K562 (cell line): Measurements from ENCODE around the gene NFKBIB. TPM values are rescaled to one million over a fixed set of nuclear protein-coding genes. Genes with fewer than 3 reads are reported as not detected.
A peak's percentile ranks its signal among the peaks of the same experiment; 100 is the strongest.

Experiments
- ARHGAP35 ChIP-seq: fragments of 450-650 bp; IDR thresholded peaks from 2 replicates; pipeline ENCODE4 v1.6.1; 2018; ENCODE audit not compliant: partially characterized antibody
- ARID2 ChIP-seq: fragments of 450-650 bp; IDR thresholded peaks from 2 replicates; pipeline ENCODE4 v1.6.1; 2017; ENCODE audit warnings: antibody characterized with exemption, mild to moderate bottlenecking
- ATF1 ChIP-seq, 2 experiments: fragments of 450-650 bp in 1 of 2; IDR thresholded peaks; 2 replicates each; pipeline ENCODE4 v1.6.1; 2016; ENCODE audit warnings: missing compliant biosample characterization in 1 of 2, missing genetic modification characterization in 1 of 2
- CBX3 ChIP-seq, 2 experiments: IDR thresholded peaks; 1 replicate in 1 of 2; 2 replicates in 1 of 2; pipeline ENCODE4 v1.6.1; 2012; ENCODE audit warnings: inconsistent platforms in 2 of 2, low read length in 2 of 2, borderline replicate concordance in 1 of 2, control low read depth in 1 of 2
- E2F5 ChIP-seq: sonication (generic); formaldehyde crosslinking; IDR thresholded peaks from 2 replicates; pipeline ENCODE4 v1.8.0; 2022; ENCODE audit warnings: mild to moderate bottlenecking, missing genetic modification reagents
- FIP1L1 ChIP-seq: fragments of 200-400 bp; formaldehyde crosslinking; IDR thresholded peaks from 2 replicates; pipeline ENCODE4 v1.6.1; 2018; ENCODE audit warnings: mild to moderate bottlenecking, low read depth, low read length; ENCODE audit not compliant: poor library complexity, severe bottlenecking
- FOXK1 ChIP-seq: sonication (generic); formaldehyde crosslinking; IDR thresholded peaks from 2 replicates; pipeline ENCODE4 v1.8.0; 2022; ENCODE audit warnings: missing genetic modification reagents, mild to moderate bottlenecking, borderline replicate concordance
- HDGF ChIP-seq: fragments of 450-650 bp; IDR thresholded peaks from 2 replicates; pipeline ENCODE4 v1.6.1; 2016
- NRF1 ChIP-seq, 2 experiments: fragments of 450-650 bp; IDR thresholded peaks in 1 of 2; conservative IDR thresholded peaks in 1 of 2; 2 replicates each; pipeline ENCODE4 v1.6.1; 2014; ENCODE audit warnings: mild to moderate bottlenecking in 2 of 2
- SMARCE1 ChIP-seq: fragments of 450-650 bp; IDR thresholded peaks from 2 replicates; pipeline ENCODE4 v1.7.1; 2016; ENCODE audit warnings: mild to moderate bottlenecking
- SRSF3 ChIP-seq: fragments of 200-400 bp; formaldehyde crosslinking; IDR thresholded peaks from 2 replicates; pipeline ENCODE4 v1.6.1; 2016; ENCODE audit warnings: mild to moderate bottlenecking, low read length, moderate library complexity; ENCODE audit not compliant: insufficient read depth
- TCFL5 ChIP-seq: fragments of 250-450 bp; sonication (Bioruptor Pico); conservative IDR thresholded peaks from 2 replicates; pipeline ENCODE4 v1.6.1; 2021; ENCODE audit warnings: mild to moderate bottlenecking, moderate library complexity, matching md5 sums
- ZBTB7A ChIP-seq: IDR thresholded peaks from 2 replicates; pipeline ENCODE4 v1.6.1; 2011; ENCODE audit warnings: low read depth, mild to moderate bottlenecking, low read length, moderate library complexity, borderline replicate concordance; ENCODE audit not compliant: control insufficient read depth
- ZNF12 ChIP-seq: sonication (generic); formaldehyde crosslinking; IDR thresholded peaks from 2 replicates; pipeline ENCODE4 v1.4.0; 2020; ENCODE audit warnings: mild to moderate bottlenecking, missing genetic modification reagents
- ZNF212 ChIP-seq: fragments of 450-650 bp; formaldehyde crosslinking; IDR thresholded peaks from 2 replicates; pipeline ENCODE4 v1.4.0; 2020; ENCODE audit warnings: mild to moderate bottlenecking
- ZNF407 ChIP-seq: fragments of 450-650 bp; IDR thresholded peaks from 2 replicates; pipeline ENCODE4 v1.6.1; 2016; ENCODE audit warnings: low read depth
- polyA plus RNA-seq, 8 experiments: library from polyadenylated mRNA; depleted of rRNA in 4 of 8; stranded (reverse) in 5 of 8; unstranded in 3 of 8; fragments of >200 nt; fragmentation: Nextera tagmentation in 2 of 8; fragmentation: Illumina TruSeq in 1 of 8; extraction: Ambion mirVana in 2 of 8; extraction: Trizol in 1 of 8; gene quantifications; 2 replicates each; pipeline versions ENCODE4 v1.2.1 to v1.2.3, GENCODE V29; 2011 to 2014; ENCODE audit warnings: inconsistent platforms in 1 of 8, missing spikeins in 1 of 8
- total RNA-seq, 7 experiments: library from RNA; depleted of rRNA in 6 of 7; stranded (reverse); fragments of >200 nt in 6 of 7; fragmentation: Illumina TruSeq in 2 of 7; extraction: Trizol in 2 of 7; gene quantifications; 2 replicates each; pipeline versions ENCODE4 v1.2.1 to v1.2.3, GENCODE V29; 2011 to 2021; ENCODE audit warnings: low replicate concordance in 1 of 7

NFKBIB gene
- total and polyA plus RNA-seq, 9 of the 15 experiments (the other 6 are each of a cell fraction or from before 2014, with no cell fraction given) = 1.5 to 44.9 (median 10.4) TPM

- TF ChIP-seq FOXK1 (CRISPR knock-in tag) = 0 out of 2 replicates have a peak, but pooled peaks have one; percentile 32
- peak; percentile 35; the same call in 1 of the 2 replicates for TF ChIP-seq ARID2
- TF ChIP-seq ZNF212 = no peak
- TF ChIP-seq FIP1L1 = peak; percentile 44
- TF ChIP-seq TCFL5 = no peak
- no peak for TF ChIP-seq SRSF3
- 0 out of 2 replicates have a peak, but pooled peaks have one; percentile 24 for TF ChIP-seq SMARCE1
- TF ChIP-seq ZNF407 = no peak
- TF ChIP-seq ZNF12 (CRISPR knock-in tag) = peak; percentile 24; the same call in 1 of the 2 replicates
- peak; percentile 39; the same call in 1 of the 2 replicates for TF ChIP-seq ZBTB7A
- peak; percentile 49 for TF ChIP-seq ARHGAP35
- TF ChIP-seq NRF1 (conservative IDR thresholded peaks at IDR 0.05 in 1 of 2, IDR thresholded peaks at IDR 0.05 in 1 of 2) = no peak
- peak; percentile 53; the same call in 1 of the 2 replicates for TF ChIP-seq HDGF
- no peak for TF ChIP-seq ATF1 (CRISPR knock-in tag; IDR thresholded peaks at IDR 0.05)
- no peak for TF ChIP-seq ATF1 (tag; IDR thresholded peaks at IDR 0.05)
- TF ChIP-seq E2F5 (CRISPR knock-in tag) = no peak
- no peak for TF ChIP-seq CBX3 (IDR thresholded peaks at IDR 0.05; ENCODE audit: borderline replicate concordance in 1 of 2, low read length in 2 of 2)
These were observed 852 bp upstream of the NFKBIB start (continued) for GRCh38 chr19:38898788-38899446.
